HG02623 (cell line): ENCODE data around the gene PGM1.

Source experiments
- ATAC-seq: cut with Tn5 transposase; IDR thresholded peaks from one replicate; pipeline ENCODE4 v1.9.1; 2021; ENCODE audit warnings: moderate library complexity; ENCODE audit not compliant: unreplicated experiment

The PGM1 gene

GRCh38 chr1:63600248-63600647 is 7.0 kb downstream of the PGM1 start:
- ATAC-seq: no peak

DNA sequence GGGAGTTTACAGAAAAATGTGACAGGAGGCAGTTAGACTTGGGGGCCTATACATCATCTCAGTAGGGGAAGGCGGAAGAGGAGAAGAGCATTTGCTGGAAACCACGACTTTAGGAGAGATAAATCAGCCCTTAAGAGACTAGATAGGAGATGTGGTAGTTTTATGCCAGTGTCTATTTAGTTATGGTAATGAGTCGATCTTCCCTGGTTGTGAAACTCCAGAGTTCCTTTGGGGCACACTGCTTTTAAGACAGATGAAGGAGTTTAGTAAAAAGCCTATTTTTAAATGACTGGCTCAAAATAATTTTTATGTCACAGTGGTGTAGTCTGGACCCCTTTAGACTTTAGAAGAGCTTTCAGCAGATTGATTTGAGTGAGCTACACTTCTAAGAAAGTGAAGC is 7.8 kb downstream of the PGM1 start:
- ATAC-seq: no peak

DNA sequence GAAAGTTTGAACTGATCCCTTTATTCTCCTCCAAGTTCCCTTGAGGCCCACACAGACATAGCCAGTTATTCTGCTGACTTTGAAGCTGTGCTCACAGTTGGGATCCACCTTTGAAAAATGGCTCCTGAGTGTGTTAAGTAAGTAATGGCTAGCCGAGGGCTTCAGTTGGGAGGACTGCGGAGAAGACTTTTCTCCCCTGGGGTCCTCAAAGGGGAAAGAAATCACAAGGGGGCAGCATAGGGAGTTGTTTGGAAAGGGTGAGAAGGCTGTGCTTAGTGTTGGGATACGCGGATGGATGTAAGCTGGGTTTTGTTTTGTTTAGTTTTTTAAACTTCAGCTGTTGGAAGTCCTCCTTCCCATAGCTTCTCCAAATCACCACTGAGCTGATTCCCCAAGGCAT is 8.3 kb downstream of the PGM1 start:
- no peak for ATAC-seq

- no peak for ATAC-seq
Measured at GRCh38 chr1:63601912-63602311, 8.7 kb downstream of the PGM1 start.

GRCh38 chr1:63602629-63603028 is 9.4 kb downstream of the PGM1 start:
- ATAC-seq: no peak

DNA sequence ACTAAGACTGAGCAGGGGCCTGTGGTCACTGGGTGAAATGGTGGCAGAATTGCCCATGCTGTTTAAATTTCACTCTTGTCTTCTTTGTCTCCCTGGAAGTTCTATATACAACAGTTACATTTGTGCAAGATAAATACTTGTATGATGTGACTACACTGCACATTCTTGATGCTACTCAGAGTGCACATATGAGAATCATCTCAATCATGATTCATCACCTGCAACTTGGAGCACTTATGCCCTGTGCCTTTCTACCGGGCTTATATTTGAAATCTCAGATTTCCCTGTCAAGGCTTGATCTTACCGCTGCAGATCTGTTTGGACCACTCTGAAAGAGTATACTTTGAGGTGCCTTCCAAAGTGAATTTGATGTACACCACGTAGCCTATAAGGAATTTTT is 10.6 kb downstream of the PGM1 start:
- no peak for ATAC-seq

GRCh38 chr1:63607322-63607721 is 14.1 kb downstream of the PGM1 start:
- ATAC-seq: no peak

GRCh38 chr1:63611231-63611630 is 18.0 kb downstream of the PGM1 start:
- no peak for ATAC-seq

GRCh38 chr1:63612564-63612963 is 19.4 kb downstream of the PGM1 start:
- no peak for ATAC-seq

DNA sequence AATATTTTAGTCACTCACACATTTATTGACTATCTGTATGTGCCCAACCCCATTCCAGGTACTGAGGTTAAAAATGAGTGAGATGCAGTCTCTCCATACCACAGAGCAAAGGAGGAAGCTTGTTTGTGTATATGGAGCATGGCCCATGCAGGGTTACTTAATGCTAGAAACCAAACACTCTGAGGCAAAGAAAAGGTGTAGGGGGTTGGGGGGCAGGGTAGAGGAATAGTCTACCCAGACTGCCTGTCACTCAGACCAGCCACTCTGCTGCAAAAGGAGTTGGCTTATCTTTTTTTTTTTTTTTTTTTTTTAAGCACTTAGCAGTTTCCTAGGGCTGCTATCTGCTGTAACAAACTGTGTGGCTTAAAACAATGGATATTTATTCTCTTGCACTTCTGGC is 19.8 kb downstream of the PGM1 start:
- ATAC-seq: no peak

DNA sequence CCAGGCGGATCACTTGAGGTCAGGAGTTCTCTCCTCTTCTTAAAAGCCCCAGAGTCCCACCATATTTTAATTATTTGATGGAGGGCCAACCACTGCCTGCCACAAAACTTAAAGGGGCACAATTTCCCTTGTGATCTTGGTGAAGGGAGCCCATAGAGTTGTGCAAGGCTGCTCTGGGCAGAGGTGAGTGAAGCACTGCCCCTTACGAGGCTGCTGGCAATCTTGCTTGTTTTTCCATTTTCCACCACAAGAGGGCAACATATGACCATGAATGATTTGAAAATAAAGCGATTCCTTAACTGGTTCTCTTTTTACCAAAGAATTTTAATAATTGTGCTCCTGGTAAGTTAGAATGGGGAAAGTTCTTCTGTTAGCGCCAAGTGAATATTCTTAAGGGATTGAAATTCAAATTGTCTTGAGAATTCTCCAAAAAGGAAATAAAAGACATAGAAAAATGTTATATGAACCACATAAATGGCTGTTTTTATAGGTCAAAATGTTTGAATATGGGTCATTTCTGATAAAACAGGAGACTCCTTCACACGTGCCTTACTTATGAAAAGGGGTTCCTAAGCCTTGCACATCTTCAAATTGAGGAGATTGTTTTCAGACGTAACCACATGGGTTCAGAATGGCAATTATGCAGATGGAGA is 22.7 kb downstream of the PGM1 start:
- peak; percentile 79 for ATAC-seq

GRCh38 chr1:63617450-63617849 is 24.2 kb downstream of the PGM1 start:
- no peak for ATAC-seq

DNA sequence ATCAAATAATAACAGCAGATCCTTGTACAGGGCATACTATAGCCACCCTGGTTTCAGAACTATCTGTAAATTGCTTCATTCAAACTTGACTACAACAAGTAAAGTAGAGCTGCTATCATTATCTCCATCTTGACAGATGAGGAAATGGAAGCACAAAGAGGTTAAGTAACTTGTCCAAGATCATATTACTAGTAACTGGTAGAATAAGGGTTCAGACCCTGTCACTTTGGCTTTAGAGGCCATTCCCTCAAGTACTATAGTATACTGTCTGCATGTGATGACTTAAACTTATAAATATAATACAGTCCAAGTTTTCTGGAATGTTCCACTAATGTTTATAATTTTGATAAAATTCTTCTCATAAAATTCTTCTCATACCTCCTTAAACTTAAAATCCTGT is 24.8 kb downstream of the PGM1 start:
- ATAC-seq: no peak

DNA sequence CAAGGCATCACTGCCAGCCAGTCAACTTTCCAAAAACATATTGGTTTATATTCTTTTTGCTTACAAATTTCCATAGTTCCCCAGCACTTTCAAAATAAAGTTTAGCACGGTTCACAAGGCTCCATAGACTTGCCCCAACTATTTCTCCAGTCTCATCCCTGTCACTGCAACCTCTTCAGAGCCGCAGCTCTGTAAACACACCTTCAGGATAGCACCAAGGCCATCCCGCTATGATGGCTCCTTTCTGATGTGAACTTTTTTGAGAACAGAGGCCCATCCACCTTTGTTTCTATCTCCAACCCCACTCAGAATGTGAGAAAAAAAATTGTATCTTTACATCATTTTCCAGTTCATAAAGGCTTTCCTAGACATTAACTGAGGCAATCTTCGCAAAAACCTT is 26.3 kb downstream of the PGM1 start:
- no peak for ATAC-seq

DNA sequence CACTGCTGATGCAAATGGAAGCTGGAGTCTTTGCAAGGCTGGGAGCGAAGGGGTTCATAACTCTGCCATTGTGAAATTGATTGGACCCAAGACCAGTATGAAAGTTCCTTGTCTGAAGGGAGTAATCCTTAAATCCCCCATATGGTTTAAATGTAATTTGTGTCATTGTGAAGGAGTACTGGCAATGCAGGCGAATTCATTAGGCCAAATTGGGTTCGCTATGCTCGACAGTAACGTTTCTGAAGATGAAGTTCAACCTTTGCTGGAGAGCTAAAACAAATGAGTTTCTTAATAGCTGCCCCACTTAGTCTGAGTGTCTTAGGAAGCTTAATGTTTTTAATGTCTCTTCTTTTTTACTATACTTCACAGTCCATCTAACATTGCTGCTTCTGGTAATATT is 27.5 kb downstream of the PGM1 start:
- no peak for ATAC-seq

GRCh38 chr1:63621075-63621474 is 27.9 kb downstream of the PGM1 start:
- ATAC-seq: no peak

DNA sequence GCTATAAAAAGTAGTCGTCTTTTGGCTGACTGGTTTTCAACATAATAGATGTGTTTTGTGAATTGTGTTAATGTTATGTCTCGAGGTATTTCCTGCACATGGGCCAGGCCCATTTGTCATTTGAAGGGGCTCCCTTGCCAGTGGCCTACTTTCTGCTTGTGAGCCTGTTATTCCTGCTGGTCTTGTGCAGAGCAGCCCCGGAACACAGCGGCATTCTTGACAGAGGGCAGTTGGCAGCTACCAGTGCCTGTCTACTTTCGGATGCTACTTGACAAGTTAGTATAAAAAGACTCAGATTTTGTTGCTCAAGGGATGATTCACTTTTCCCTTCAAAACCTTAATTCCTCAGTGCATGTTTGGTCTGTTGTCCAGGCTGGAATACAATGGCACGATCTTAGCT is 28.5 kb downstream of the PGM1 start:
- ATAC-seq: no peak

- ATAC-seq: no peak
Measured at GRCh38 chr1:63622849-63623566, 29.8 kb downstream of the PGM1 start.

DNA sequence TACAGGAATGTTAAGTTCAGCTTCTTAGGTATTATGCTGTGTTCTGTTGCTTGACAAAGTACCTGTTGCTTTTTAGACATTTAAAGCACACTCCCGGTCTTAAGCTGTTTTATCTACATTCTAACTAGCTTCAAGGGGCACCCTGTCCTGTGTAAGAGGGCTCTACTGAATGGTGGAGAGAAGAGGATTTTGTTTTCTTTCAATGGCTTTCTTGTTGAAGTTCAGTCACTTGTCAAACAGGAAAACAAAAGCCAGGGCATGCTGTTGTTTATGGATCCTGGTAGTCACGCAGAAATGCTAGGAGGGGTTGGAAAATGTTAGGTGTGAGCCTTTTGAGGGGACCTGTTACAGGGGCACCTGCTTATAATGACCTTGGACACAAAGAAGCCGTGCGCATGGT is 30.7 kb downstream of the PGM1 start:
- no peak for ATAC-seq

GRCh38 chr1:63624911-63625310 is 31.7 kb downstream of the PGM1 start:
- ATAC-seq: no peak

DNA sequence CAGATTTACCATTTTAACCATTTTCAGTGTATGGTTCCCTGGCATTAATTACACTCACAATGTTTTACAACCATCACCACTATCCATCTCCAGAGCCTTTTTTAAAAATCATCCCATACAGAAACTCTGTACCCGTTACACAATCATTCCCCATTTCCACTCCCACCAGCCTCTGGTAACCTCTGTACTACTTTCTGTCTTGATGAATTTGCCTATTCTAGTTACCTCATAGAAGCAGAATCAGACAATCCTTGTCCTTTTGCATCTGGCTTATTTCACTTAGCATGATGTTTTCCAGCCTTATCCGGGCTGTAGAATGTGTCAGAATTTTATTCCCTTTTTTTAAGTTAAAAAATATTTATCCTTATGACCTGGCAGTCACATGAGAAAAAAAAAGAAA is 33.0 kb downstream of the PGM1 start:
- ATAC-seq: no peak

- no peak for ATAC-seq
Measured at GRCh38 chr1:63628607-63629006, 35.4 kb downstream of the PGM1 start.

GRCh38 chr1:63630238-63630637 is 37.0 kb downstream of the PGM1 start:
- no peak for ATAC-seq
